ENCODE measurements around the gene ANKRD11. TPM values are rescaled to one million over a fixed set of nuclear protein-coding genes. Genes with fewer than 3 reads are reported as not detected.

Gene ANKRD11
- total RNA-seq, 1 donor from 2014 or later = 165 TPM

GRCh38 chr16:89285381-89285780 lies 205.0 kb downstream of the ANKRD11 start:
- Mint-ChIP-seq H3K9me3 (ENCODE audit: unreplicated experiment) (no peaks in the 10 kb centered on the region), H3K4me1 (ENCODE audit: unreplicated experiment) (peaks cover 8% of the 10 kb centered on the region), H3K36me3 (ENCODE audit: low read depth, unreplicated experiment) (peaks cover 16% of the 10 kb centered on the region), H3K4me3 (ENCODE audit: unreplicated experiment) (no peak overlapping the region), H3K27me3 (ENCODE audit: unreplicated experiment) (peaks cover 13% of the 10 kb centered on the region), H3K27ac (ENCODE audit: unreplicated experiment) (no peak overlapping the region)
- TF ChIP-seq CTCF (IDR thresholded peaks at IDR 0.05; ENCODE audit: unreplicated experiment) = no peak
- DNase-seq (ENCODE audit: low spot score) = no peak

GRCh38 chr16:89283449-89283848 lies 206.9 kb downstream of the ANKRD11 start:
- Mint-ChIP-seq H3K4me1 (ENCODE audit: unreplicated experiment) (peaks cover 3% of the 10 kb centered on the region), H3K27ac (ENCODE audit: unreplicated experiment) (no peak overlapping the region), H3K36me3 (ENCODE audit: low read depth, unreplicated experiment) (peaks cover 9% of the 10 kb centered on the region), H3K27me3 (ENCODE audit: unreplicated experiment) (peaks cover 5% of the 10 kb centered on the region), H3K4me3 (ENCODE audit: unreplicated experiment) (no peak overlapping the region), H3K9me3 (ENCODE audit: unreplicated experiment) (no peaks in the 10 kb centered on the region)
- no peak for DNase-seq (ENCODE audit: low spot score)
- no peak for TF ChIP-seq CTCF (IDR thresholded peaks at IDR 0.05; ENCODE audit: unreplicated experiment)

GRCh38 chr16:89282523-89282922 lies 207.8 kb downstream of the ANKRD11 start:
- peaks cover 2% of the 10 kb centered on the region for H3K4me1 Mint-ChIP-seq (ENCODE audit: unreplicated experiment)
- peaks cover 5% of the 10 kb centered on the region for H3K27me3 Mint-ChIP-seq (ENCODE audit: unreplicated experiment)
- no peak overlapping the region for H3K27ac Mint-ChIP-seq (ENCODE audit: unreplicated experiment)
- TF ChIP-seq CTCF (IDR thresholded peaks at IDR 0.05; ENCODE audit: unreplicated experiment) = no peak
- no peak overlapping the region for H3K4me3 Mint-ChIP-seq (ENCODE audit: unreplicated experiment)
- H3K9me3 Mint-ChIP-seq (ENCODE audit: unreplicated experiment) = no peaks in the 10 kb centered on the region
- DNase-seq (ENCODE audit: low spot score) = no peak
- peaks cover 3% of the 10 kb centered on the region for H3K36me3 Mint-ChIP-seq (ENCODE audit: low read depth, unreplicated experiment)

DNA sequence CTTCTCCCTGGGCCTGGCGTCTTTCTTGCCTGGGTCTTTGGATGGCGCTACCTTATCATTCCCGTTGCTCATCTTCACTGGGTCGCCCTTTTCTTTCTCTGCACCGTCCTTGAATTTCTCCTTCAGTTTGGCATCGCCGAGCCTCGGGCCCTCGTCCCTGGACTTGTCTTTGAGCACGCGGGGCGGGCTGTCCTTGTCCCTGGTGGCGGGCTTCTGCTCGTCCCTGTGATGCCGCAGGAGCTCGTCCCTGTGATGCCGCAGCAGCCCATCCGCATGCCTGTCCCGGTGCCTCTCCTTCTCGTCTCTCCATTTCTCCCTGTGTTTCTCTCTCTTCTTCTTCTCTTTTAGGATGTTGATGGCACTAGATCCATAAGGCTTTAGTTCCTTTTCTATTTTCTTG lies 208.5 kb downstream of the ANKRD11 start:
- H3K4me3 Mint-ChIP-seq (ENCODE audit: unreplicated experiment) = no peak overlapping the region
- H3K36me3 Mint-ChIP-seq (ENCODE audit: low read depth, unreplicated experiment) = peaks cover 7% of the 10 kb centered on the region
- H3K27me3 Mint-ChIP-seq (ENCODE audit: unreplicated experiment) = peaks cover 5% of the 10 kb centered on the region
- H3K4me1 Mint-ChIP-seq (ENCODE audit: unreplicated experiment) = no peaks in the 10 kb centered on the region
- no peak for TF ChIP-seq CTCF (IDR thresholded peaks at IDR 0.05; ENCODE audit: unreplicated experiment)
- H3K27ac Mint-ChIP-seq (ENCODE audit: unreplicated experiment) = no peak overlapping the region
- no peak for DNase-seq (ENCODE audit: low spot score)
- no peaks in the 10 kb centered on the region for H3K9me3 Mint-ChIP-seq (ENCODE audit: unreplicated experiment)

DNA sequence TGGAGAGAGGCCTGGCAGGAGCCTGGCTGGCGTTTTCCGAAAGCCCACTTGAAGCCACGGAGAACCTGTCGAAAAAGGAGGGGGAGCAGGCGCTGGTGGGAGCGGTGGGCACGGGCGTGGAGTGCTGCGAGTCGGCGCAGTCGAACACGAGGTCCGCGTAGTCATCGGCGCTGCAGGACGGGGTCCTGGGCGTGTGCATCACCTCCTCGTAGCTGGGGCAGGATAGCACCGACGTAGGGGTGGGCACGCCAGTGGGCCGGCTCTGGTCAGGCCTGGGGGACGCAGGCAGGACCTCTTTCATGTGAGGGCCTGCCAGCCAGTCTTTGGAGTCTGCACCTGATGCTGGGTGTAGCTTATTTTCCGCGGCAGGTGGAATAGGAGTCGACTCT lies 209.2 kb downstream of the ANKRD11 start:
- no peaks in the 10 kb centered on the region for H3K9me3 Mint-ChIP-seq (ENCODE audit: unreplicated experiment)
- H3K4me1 Mint-ChIP-seq (ENCODE audit: unreplicated experiment) = no peaks in the 10 kb centered on the region
- no peak for DNase-seq (ENCODE audit: low spot score)
- H3K27me3 Mint-ChIP-seq (ENCODE audit: unreplicated experiment) = peaks cover 6% of the 10 kb centered on the region
- no peak overlapping the region for H3K4me3 Mint-ChIP-seq (ENCODE audit: unreplicated experiment)
- peaks cover 8% of the 10 kb centered on the region for H3K36me3 Mint-ChIP-seq (ENCODE audit: low read depth, unreplicated experiment)
- H3K27ac Mint-ChIP-seq (ENCODE audit: unreplicated experiment) = no peak overlapping the region
- no peak for TF ChIP-seq CTCF (IDR thresholded peaks at IDR 0.05; ENCODE audit: unreplicated experiment)
